SK-N-MC (cell line): ENCODE measurements around the gene GPC5.

Source experiments
- EZH2 ChIP-seq: fragments of 200-600 bp; sonication (generic); IDR thresholded peaks from one replicate; pipeline ENCODE4 v1.6.1; 2017; ENCODE audit warnings: antibody characterized with exemption
- POLR2AphosphoS5 ChIP-seq: IDR thresholded peaks from 2 replicates; pipeline ENCODE4 v1.6.1; 2012; ENCODE audit warnings: mild to moderate bottlenecking, low read depth, low read length, borderline replicate concordance

DNA sequence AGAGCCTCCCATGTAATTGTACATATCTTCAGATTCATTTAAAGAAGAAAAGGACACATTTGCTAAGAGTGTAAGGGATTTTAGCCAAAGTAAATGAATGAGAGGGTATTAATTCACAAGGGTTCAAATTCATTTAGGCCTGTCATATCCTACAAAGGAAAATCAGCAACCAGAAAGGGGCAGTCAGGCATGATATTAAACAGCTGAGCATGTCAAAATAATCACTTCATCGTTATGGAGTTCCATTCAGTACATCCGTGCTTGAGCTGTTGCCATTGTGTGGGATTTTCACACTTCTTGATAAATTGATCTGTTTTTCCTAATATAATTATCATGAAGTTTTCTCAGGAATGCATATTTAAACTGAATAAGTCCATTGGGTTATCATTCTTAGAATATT is 567.1 kb downstream of the GPC5 start:
- TF ChIP-seq EZH2 (no peak), POLR2AphosphoS5 (no peak)
